ACHN (cell line): ENCODE measurements around the gene INF2.
A peak's percentile ranks its signal among the peaks of the same experiment; 100 is the strongest.
"Not testable (repeated sequence)": the region's sequence is repeated elsewhere in the genome, so short reads cannot be mapped to it uniquely, and the experiment has no call there.

ENCODE experiments used
- DNase-seq: peaks from one replicate; pipeline ENCODE4 v3.0.0-alpha.2; 2015
- in situ Hi-C: cut with HindIII; loops from 2 replicates; pipeline ENCODE4 v1.10.0; 2017; ENCODE audit warnings: low sequenced_read_pairs, low pct_ligation_motif_present, low pct_unique_long_range_greater_than_20kb

Gene INF2

DNA sequence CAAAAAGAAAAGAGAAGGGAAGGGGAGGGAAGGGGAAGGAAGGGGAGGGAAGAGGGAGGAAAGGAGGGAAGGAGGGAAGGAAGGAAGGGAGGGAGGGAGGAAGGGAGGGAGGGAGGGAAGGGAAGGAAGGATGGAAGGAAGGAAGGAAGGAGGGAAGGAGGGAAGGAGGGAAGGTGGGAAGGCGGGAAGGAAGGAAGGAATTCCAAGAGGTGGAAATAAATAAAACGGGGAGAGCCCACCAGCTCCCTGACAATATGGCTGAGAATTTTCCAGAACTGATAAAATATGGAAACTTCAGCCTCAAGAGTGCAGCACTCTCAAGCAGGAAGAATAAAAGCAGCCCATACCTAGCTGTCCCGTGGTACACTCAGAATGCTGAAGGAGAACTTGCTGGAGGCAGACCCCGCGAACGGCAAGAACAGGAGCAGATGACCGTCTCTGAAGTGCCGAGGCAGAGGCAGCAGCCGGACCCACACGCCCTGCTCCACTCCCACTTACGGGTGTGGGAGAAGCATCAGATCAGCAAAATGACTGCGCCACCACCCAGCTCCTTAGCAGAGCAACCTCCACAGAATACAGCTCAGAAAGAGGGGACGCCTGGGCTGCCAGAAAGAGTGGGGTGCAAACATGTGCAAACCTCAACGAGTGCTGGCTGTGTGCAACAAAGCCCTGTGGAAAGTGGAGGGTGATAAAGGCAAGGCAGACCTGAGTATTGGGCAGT, 34.1 kb upstream of the INF2 start:
- in situ Hi-C loops = no loop called here
- DNase-seq = no peak

DNA sequence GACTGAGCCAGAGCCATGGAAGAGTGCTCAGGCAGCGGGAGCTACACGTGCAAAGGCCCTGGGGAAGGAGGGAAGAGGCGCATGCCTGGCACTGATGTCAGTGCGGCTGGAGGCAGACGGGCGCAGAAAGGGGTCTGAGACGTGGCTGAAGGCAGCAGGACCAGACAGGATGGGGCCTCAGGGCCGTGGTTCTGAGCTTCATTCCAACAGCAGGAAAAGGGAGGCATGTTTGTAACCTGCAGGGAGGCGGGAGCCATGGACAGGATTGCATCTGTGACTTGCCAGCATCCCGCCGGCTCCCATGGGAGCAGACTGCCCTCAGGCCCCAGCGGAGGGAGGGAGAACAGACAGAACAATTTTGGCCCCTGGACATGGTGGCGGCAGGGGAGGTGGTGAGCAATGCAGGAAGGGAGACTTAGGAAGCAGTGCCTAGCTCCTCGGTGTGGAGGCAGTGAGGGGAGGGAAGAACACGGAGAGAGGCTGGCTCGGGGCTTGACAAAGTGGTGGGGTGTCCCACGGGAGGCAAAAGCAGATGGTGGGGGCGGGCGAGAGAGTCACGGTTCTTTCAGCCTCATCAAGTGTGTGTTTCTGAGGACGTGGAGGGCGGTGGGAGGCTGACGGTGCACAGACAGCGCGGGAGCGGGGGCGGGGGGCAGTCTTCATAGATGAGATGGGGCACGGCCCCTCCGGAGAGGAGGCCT, 33.3 kb upstream of the INF2 start:
- no peak for DNase-seq
- in situ Hi-C loops = no loop called here

DNA sequence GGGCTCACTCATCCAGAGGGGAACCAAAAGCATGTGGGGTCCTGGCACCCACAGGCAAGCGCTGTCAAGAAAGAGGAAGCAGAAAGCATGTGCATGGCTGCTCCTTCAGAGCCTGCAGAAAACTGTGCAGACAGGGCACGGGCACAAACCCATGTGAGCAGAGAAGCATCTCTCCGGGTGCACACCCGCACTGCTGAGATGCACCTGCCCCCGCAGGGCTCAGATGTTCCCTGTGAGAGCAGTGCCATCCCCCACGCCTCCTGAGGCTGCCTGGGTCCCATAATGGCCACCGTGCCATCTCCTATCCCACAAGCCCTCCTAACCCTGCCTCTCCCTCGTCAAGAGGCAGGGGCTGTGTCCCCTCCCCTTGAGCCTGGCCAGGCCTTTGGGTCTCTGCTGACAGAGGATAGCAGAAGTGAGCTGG, 32.3 kb upstream of the INF2 start:
- in situ Hi-C loops = no loop called here
- DNase-seq = no peak

DNA sequence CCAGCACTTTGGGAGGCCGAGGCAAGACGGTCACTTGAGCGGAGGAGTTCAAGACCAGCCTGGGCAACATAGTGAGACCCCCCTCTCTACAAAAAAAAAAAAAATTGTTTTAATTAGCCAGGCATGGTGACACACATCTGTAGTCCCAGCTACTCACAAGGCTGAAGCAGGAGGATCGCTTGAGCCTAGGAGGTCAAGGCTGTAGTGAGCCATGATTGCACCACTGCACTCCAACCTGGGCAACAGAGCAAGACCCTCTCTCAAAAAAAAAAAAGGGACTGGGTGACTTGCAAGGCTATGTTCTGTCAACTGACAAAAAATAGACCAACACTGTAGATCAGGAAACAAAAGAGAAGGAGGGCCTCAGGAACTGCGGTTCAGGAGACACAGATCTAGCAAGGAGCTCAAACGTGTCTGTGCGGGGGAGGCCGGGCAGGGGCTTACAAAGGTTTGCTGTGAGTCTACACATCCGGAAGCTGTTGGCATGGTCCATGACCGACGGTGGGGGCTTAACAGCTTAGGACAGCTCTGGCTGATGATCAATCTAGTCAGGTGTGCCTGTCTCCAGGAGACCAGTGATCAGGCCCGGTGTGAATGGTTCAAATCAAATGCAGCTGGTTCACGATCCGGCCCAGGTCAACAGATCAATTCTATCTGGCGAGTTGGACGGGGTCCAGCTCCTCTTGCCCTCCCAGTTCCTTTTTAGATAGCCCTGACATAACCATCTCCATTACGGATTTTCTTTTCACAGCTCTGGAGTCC, 31.7 kb upstream of the INF2 start:
- in situ Hi-C loops = no loop called here
- no peak for DNase-seq

DNA sequence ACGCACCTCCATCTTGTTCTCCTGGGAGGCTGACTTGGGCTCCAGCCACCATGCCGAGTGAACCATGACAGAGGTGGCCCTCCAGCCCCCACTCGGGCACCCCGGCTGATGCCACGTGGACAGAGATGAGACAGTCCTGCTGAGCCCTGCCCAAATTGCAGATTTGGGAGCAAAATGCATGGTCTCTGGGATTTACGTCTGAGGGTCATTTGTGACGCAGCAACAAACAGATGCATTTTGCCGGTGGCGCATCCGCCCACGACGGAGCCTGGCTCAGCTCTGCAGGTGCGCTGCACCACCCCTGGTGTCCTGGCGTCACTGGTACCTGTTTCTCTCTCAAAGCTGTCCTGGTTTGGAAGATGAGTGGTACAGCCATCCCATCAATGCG, 31.1 kb upstream of the INF2 start:
- no peak for DNase-seq
- in situ Hi-C loops = no loop called here

DNA sequence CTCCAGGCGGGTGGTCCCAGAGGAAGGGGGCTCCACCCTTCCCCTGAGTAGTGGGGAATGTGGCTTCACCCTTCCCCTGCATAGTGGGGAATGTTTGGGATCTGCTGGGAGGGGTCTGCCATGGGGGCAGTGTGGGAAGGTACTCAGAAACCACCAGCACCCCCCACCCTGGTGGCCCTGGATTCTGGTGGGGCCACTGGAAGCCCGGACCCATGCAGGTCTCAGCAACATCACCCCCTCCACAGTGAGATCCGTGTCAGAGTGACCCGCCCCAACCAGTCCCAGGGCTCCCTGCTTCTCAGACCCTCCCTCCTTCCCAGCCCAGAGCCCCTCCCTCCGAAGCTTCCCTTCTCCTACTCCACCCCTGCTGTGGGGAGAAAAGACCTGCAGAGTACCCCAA, 30.3 kb upstream of the INF2 start:
- DNase-seq = no peak
- in situ Hi-C loops = no loop called here

DNA sequence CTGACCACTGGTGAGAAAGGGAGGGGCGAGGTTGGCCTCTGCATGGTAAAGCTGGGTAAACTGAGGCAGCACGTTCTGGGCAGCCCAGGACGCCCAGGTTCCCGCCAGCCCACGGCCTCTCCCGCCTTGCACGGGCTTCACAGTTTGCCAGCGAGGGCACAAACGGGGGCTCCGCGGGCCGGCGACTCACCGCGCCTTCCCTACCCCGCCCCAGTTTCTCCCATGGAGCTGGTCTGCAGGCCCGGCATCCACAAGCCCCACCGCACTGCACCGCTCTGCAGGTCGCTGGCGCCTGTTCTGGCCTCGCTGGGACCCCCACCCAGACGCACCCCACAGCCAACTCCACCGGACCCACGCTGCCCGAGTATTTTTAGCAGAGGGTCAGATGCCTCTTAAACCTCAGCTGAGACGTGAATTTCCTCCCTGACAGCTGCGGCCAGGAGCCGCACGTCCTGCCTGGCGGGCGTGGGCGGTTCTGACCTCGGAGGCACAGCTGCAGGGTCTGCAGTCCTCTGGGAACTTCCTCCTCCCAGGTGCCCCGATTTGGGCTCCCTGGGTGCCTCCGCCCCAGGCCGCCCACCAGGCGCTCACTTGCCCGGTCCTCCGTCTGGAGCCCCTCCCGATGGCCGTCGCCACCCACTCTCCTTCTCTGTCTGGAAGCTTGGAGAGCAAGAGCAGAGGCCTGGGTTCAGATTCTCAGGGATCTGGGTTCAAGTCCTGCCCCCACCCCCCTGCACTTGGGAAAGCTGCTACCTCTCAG, 29.5 kb upstream of the INF2 start:
- in situ Hi-C loops = no loop called here
- DNase-seq = no peak

DNA sequence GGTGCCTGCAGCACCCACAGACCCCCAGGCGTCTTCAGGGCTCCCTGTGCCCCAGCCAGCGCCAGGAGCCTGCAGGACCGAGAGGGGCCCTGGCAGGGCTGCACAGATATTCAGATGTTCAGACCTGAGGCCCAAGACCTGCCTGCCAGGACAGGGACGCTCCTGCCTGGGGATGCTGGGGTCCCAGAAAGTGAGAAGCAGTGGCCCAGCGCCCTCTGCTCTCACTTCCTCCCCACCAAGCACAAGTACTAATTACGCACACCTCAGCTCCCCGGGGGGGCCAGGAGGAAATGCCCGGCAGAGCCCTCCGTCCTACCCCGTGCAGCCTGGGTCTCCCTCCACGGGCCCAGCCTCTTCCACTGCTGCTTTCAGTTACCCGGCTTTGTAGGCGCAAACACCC, 28.8 kb upstream of the INF2 start:
- in situ Hi-C loops = no loop called here
- no peak for DNase-seq

DNA sequence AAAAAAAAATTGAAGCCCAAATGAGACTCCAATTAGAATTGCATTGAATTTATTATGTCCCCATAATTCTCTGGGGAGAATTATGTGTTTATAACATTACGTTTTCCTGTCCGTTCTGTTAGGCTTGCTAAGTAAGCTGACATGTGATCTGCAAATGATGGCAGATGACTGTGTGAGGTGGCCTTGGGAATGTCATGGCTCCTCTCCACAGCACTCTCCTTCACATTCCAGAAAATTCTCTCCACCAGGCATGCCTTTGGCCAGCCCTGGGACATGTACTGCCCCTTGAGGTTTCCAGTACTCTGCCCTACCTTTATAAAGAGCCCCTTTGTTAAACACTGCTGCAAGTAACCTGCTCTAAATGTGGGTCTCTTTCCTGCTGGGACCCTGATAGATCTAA, 28.3 kb upstream of the INF2 start:
- DNase-seq = no peak
- in situ Hi-C loops = no loop called here

DNA sequence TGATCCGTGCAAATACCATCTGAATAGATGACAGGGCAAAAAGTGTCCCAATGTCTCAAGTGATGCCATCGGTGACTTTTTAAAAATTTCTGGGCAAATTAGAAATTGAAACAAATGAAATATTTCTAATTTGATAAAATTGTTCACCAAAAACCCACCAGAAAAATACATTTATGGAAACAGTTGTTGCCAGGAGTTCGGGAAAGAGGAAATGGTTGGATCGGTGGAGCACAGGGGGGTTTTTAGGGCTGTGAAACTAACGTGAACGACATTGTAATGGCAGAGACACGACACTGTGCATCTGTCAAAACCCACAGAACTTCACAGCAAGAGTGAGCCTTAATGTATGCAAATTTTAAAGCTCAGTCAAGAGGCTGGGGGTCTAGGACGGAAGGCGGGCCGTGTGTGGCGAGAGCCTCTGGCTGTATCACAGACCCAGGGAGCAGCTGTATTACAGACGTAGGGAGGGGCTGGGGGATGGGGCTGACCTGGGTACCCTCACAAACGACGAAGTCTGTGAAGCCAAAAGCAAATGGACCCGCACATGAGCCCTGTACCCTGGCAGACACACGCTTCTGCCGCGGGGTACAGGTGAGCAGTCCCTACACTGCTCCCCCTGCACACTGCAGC, 27.8 kb upstream of the INF2 start:
- DNase-seq, in situ Hi-C loops: not testable (repeated sequence)

DNA sequence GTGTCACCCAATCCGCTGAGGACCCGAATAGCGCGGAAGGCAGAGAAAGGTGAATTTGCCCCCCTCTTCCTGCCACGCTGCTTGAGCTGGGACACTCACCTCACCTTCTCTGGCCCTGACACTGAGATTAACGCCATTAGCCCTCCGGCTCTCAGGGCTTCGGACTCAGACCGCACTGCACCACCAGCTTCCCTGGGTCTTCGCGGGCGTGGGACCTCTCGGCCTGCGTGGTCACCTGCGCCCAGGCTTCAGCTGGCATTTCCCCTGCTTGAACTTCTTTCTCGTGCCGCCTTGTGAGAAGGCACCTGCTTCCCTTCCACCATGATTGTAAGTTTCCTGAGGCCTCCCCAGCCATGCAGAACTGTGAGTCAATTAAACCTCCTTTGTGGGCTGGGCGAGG, 26.9 kb upstream of the INF2 start:
- in situ Hi-C loops, DNase-seq: not testable (repeated sequence)

DNA sequence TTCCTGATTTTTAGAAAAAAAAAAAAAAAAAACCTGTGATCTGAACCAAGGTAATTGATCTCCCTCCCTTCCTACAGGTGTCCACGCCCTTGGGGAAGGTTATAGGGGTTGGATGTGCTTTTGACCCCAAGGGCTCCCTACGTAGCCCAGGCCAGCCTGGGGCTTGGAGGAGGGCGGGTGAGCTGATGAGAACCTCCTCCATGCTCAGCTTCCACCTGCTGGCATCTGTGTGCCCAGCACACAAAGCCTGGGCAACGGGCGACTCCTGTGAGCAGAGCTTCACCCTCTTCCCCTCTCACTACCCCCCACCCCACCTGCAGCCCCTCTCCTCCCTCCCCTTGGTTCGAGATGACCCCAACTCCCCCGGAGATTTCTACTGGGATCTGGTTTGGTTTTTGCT, 25.3 kb upstream of the INF2 start:
- in situ Hi-C loops = no loop called here
- no peak for DNase-seq

DNA sequence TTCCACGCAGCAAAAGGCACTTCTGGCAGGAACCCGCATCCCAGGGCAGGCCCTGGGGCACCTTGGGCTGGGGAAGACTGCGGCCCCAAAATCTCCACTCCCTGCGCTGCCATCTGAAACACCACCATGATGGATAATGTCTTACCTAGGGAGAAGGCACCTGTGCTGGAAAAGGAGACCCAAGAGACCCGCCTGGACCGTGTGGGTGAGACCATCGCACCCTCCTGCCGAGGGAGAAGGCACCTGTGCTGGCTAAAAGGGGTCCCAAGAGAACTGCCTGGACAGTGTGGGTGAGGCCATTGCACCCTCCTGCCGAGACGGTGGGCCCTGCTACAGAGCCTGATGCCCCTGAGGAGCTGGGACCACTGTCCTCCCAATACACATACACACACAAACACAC, 24.8 kb upstream of the INF2 start:
- in situ Hi-C loops = no loop called here
- DNase-seq = no peak

DNA sequence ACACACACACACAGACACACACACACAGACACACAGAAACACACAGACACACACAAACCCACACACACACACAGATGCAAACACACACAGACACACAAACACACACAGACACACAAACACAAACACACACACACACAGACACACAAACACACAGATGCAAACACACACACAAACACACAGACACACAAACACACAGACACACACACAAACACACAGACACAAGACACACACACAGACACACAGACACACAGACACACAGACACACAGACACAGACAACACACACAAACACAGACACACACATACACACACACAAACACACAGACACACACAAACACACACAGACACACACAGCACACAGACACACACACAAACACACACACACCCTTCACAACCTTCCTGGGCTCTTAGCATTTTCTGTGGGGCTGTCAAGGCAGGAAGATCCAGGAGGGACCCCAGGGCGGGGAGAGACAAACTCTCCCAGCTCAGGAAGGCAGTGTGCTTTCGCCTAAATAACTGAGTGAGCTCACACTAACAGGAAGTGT, 24.2 kb upstream of the INF2 start:
- in situ Hi-C loops = no loop called here

DNA sequence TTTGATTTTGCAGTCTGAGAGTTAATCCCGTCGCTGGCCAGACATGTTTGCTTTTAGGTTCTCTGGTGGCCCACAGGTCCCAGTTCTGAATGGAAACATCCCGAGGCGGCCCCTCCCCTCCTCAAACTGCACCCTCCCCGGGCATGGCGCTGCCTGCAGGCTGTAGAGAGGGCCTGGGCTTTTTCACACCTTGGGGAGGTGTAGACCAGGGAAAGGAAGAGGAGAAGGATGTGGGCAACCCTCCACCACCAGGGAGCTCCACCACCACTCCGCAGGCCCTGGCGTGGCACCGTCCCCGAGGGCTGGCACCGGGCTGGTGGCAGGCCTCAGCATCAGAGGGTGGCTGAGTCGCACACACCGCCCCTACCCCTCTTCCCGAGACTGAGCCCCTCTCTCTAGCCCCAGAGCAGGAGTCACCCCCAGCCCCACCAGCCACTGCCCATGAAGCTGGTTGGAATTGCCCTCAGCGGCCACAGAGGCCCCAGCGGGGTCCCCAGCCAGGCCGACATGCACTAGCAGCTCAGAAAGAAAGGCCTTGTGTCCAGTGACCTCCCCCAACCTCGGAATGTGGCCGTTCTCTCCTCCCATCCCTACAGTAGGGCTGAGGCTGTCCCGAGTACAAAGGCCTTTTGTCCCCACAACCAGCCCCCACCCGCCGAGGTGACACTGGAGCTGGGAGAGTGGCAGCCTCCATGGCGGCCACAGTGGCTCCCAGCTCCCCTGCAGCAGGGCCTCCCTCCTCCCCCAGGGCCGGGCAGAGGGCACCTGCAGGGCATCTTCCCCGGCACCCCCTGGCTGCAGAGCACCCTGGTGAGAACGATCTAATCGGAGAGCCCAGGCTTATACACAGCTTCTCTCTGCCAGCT, 23.5 kb upstream of the INF2 start:
- peak; percentile 17 for DNase-seq

More for the DNA sequence above, 24.2 kb upstream of the INF2 start:
- DNase-seq = no peak

DNA sequence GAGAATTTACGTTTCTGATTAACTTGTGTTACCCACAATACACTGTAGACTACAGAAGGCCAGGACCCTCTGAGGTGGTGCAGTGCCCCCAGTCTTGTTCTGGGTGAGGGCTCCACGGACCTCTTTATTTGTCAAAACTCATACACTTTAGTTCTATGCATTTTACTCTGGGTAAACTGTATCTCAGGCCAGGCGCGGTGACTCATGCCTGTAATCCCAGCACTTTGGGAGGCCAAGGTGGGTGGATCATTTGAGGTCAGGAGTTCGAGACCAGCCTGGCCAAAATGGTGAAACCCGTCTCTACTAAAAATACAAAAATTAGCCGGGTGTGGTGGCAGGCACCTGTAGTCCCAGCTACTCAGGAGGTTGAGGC, 22.9 kb upstream of the INF2 start:
- DNase-seq, in situ Hi-C loops: not testable (repeated sequence)

More for the DNA sequence above, 23.5 kb upstream of the INF2 start:
- in situ Hi-C loops = no loop called here

DNA sequence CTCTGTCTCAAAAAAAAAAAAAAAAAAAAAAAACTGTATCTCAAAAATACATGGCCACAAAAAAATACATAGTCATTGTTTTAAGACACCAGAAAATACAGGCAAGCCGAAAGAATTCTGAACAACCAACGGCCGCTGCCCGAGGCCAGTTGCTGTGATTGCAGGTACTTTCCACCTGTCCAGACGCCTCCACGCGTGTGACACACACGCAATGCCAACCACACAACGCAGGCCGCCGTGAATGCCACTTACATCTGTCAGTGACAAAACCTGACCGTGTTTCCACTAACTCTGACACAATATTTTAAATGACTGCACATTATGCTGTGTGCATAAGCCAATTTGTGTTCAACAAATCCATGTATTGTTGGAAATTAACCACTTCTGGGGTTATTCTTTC, 22.4 kb upstream of the INF2 start:
- no peak for DNase-seq
- in situ Hi-C loops = no loop called here
